MM.1S (cell line): ENCODE measurements around the gene MS4A1.
"Not testable (repeated sequence)": the region's sequence is repeated elsewhere in the genome, so short reads cannot be mapped to it uniquely, and the experiment has no call there.

Source experiments
- DNase-seq: peaks from one replicate; pipeline ENCODE4 v3.0.0-alpha.2; 2015
- H2AFZ ChIP-seq: fragments of 300-600 bp; sonication (generic); 2 replicates; pipeline ENCODE4 v1.6.0; 2016; ENCODE audit warnings: antibody characterized with exemption, low read length
- H3F3A ChIP-seq: fragments of 300-600 bp; sonication (generic); 2 replicates; pipeline ENCODE4 v1.6.1; 2016; ENCODE audit warnings: mild to moderate bottlenecking, antibody characterized with exemption, low read length, moderate library complexity, mixed read lengths; ENCODE audit not compliant: insufficient read depth
- H3K27ac ChIP-seq: fragments of 300-600 bp; sonication (generic); 2 replicates; pipeline ENCODE4 v1.5.1; 2016; ENCODE audit warnings: mild to moderate bottlenecking, low read length
- H3K27me3 ChIP-seq: fragments of 300-600 bp; sonication (generic); replicated peaks from 2 replicates; pipeline ENCODE4 v1.6.0; 2016; ENCODE audit warnings: low read length; ENCODE audit not compliant: insufficient read depth
- H3K36me3 ChIP-seq: fragments of 300-600 bp; sonication (generic); replicated peaks from 2 replicates; pipeline ENCODE4 v1.6.1; 2016; ENCODE audit warnings: mild to moderate bottlenecking, low read length, mixed read lengths; ENCODE audit not compliant: insufficient read depth
- H3K4me1 ChIP-seq: fragments of 300-600 bp; sonication (generic); 2 replicates; pipeline ENCODE4 v1.6.1; 2016; ENCODE audit warnings: low read length, mixed read lengths
- H3K4me2 ChIP-seq: fragments of 300-600 bp; sonication (generic); 2 replicates; pipeline ENCODE4 v1.6.0; 2016; ENCODE audit warnings: low read depth, low read length
- H3K4me3 ChIP-seq: fragments of 300-600 bp; sonication (generic); 2 replicates; pipeline ENCODE4 v1.5.1; 2016; ENCODE audit warnings: low read length, mixed read lengths
- H3K79me2 ChIP-seq: fragments of 300-600 bp; sonication (generic); 2 replicates; pipeline ENCODE4 v1.6.1; 2016; ENCODE audit warnings: mixed run types, low read length, mixed read lengths
- H3K9ac ChIP-seq: fragments of 300-600 bp; sonication (generic); 2 replicates; pipeline ENCODE4 v1.6.1; 2016; ENCODE audit warnings: low read length, mixed read lengths
- H3K9me2 ChIP-seq: fragments of 300-600 bp; sonication (generic); replicated peaks from 2 replicates; pipeline ENCODE4 v1.6.1; 2016; ENCODE audit warnings: mild to moderate bottlenecking, low read length, mixed read lengths; ENCODE audit not compliant: insufficient read depth
- H3K9me3 ChIP-seq: fragments of 300-600 bp; sonication (generic); replicated peaks from 2 replicates; pipeline ENCODE4 v1.6.1; 2016; ENCODE audit warnings: mild to moderate bottlenecking, low read length, mixed read lengths; ENCODE audit not compliant: insufficient read depth
- H4K20me1 ChIP-seq: fragments of 300-600 bp; sonication (generic); 2 replicates; pipeline ENCODE4 v1.6.1; 2016; ENCODE audit warnings: mild to moderate bottlenecking, low read length, moderate library complexity, mixed read lengths; ENCODE audit not compliant: insufficient read depth
- CTCF ChIP-seq: fragments of 300-600 bp; sonication (generic); IDR thresholded peaks from 2 replicates; pipeline ENCODE4 v1.5.1; 2016; ENCODE audit warnings: antibody characterized with exemption, low read length, mixed read lengths
- EZH2 ChIP-seq: fragments of 300-600 bp; sonication (generic); optimal IDR thresholded peaks from 2 replicates; pipeline ENCODE3; 2017; ENCODE audit warnings: low read depth, mild to moderate bottlenecking, antibody characterized with exemption, low read length, mixed read lengths
- EZH2phosphoT487 ChIP-seq: fragments of 300-600 bp; sonication (generic); IDR thresholded peaks from 2 replicates; pipeline ENCODE4 v1.6.1; 2018; ENCODE audit warnings: antibody characterized with exemption, low read length

The MS4A1 gene

GRCh38 chr11:60433401-60433800 lies 22.2 kb upstream of the MS4A1 start:
- no peak overlapping the region for H2AFZ ChIP-seq
- TF ChIP-seq CTCF (no peak), EZH2phosphoT487 (no peak), EZH2 (no peak)
- H3K4me3 ChIP-seq = no peak overlapping the region
- no peaks in the 10 kb centered on the region for H3K4me1 ChIP-seq
- no peak overlapping the region for H3K9ac ChIP-seq
- no peak overlapping the region for H3K27ac ChIP-seq
- H3K4me2 ChIP-seq = no peak overlapping the region
- DNase-seq = no peak
- no peaks in the 10 kb centered on the region for H3F3A ChIP-seq
- no peaks in the 10 kb centered on the region for H3K27me3 ChIP-seq
- H3K79me2 ChIP-seq = no peaks in the 10 kb centered on the region
- H3K9me2 ChIP-seq = no peaks in the 10 kb centered on the region
- no peaks in the 10 kb centered on the region for H4K20me1 ChIP-seq
- H3K9me3 ChIP-seq = no peaks in the 10 kb centered on the region
- H3K36me3 ChIP-seq = no peaks in the 10 kb centered on the region

GRCh38 chr11:60447070-60447469 lies 8.6 kb upstream of the MS4A1 start:
- Histone ChIP-seq H3F3A (no peaks in the 10 kb centered on the region), H3K4me1 (peaks cover 9% of the 10 kb centered on the region), H3K4me2 (peak overlapping the region; percentile 38; the same call in 1 of the 2 replicates), H4K20me1 (no peaks in the 10 kb centered on the region), H3K4me3 (peak overlapping the region; percentile 33), H3K27ac (no peak overlapping the region), H3K9me2 (no peaks in the 10 kb centered on the region), H3K9ac (no peak overlapping the region; the same call in 1 of the 2 replicates), H3K36me3 (no peaks in the 10 kb centered on the region), H3K27me3 (no peaks in the 10 kb centered on the region), H3K9me3 (no peaks in the 10 kb centered on the region), H3K79me2 (no peaks in the 10 kb centered on the region), H2AFZ (peak overlapping the region; percentile 13; the same call in 1 of the 2 replicates)
- no peak for DNase-seq
- TF ChIP-seq EZH2phosphoT487 = no peak
- TF ChIP-seq EZH2 = no peak
- TF ChIP-seq CTCF = no peak

GRCh38 chr11:60447846-60448245 lies 7.8 kb upstream of the MS4A1 start:
- Histone ChIP-seq H3K9ac (no peak overlapping the region), H3K9me3 (no peaks in the 10 kb centered on the region), H4K20me1 (no peaks in the 10 kb centered on the region), H3K9me2 (no peaks in the 10 kb centered on the region), H3F3A (no peaks in the 10 kb centered on the region), H3K27ac (no peak overlapping the region), H3K4me3 (no peak overlapping the region), H3K27me3 (no peaks in the 10 kb centered on the region), H3K4me1 (peaks cover 9% of the 10 kb centered on the region), H3K36me3 (no peaks in the 10 kb centered on the region), H3K4me2 (no peak overlapping the region), H2AFZ (no peak overlapping the region), H3K79me2 (no peaks in the 10 kb centered on the region)
- no peak for DNase-seq
- no peak for TF ChIP-seq CTCF
- TF ChIP-seq EZH2phosphoT487 = no peak
- TF ChIP-seq EZH2 = no peak

GRCh38 chr11:60451185-60451584 lies 4.5 kb upstream of the MS4A1 start:
- not testable (repeated sequence) for H3K79me2 ChIP-seq, H3K27me3 ChIP-seq, H3K4me3 ChIP-seq, H3F3A ChIP-seq, H2AFZ ChIP-seq, H3K9me3 ChIP-seq, H3K27ac ChIP-seq, H3K4me1 ChIP-seq, H3K9me2 ChIP-seq, DNase-seq, H3K9ac ChIP-seq, H3K4me2 ChIP-seq, H3K36me3 ChIP-seq, H4K20me1 ChIP-seq
